ENCODE measurements around the gene TGFBR2. TPM values are rescaled to one million over a fixed set of nuclear protein-coding genes. Genes with fewer than 3 reads are reported as not detected.

TGFBR2 gene
- polyA plus RNA-seq, 1 of the 3 experiments (the other 2 are of a cell fraction) = 48.3 TPM

DNA sequence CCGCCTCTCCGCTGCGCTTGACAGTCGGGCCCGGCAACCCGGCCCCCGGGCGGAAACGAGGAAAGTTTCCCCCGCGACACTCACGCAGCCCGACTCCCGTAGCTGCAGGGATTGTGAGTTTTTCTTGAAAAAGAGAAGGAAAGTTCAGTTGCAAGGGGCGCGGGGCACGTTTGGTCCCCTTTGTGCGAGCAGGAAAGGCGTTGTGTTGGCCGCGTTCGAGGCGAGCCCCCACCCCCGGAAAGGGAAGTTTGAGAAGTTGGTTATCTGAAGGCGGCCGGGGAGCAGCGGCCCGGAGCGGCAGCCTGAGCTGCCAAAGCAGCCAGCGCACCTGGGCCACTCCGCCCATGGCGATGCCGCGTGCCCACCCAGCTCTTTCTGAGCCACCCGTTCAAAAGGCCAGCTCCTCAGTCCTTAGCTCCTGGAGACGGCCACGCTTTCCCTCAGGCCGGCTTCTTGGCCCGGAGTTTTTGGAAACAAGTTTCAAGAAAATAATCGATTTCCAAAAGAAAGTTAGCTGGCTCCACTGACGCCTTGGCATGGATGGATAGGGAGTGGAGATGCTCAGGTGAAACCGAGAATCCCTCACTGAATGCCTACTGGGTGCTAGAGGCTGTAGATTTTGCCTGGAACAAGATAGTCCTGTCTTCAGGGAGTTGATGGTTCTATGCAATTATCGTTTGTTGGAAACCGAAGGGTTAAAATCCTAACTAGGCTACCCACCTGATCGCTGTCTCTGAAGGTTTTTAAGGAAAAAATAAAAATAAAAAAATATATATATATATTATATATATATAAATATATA is 832 bp downstream of the TGFBR2 start:
- H3K9me3 ChIP-seq = no peaks in the 10 kb centered on the region
- peak overlapping the region; percentile 76 for H2AFZ ChIP-seq (ENCODE audit: low read depth)
- peak overlapping the region; percentile 88 to 94 for H3K4me3 ChIP-seq (ENCODE audit: low read depth in 2 of 2, low read length in 1 of 2)
- H3K36me3 ChIP-seq (replicated peaks in 1 of 2; ENCODE audit: control insufficient read depth in 1 of 2, insufficient read depth in 2 of 2, low read length in 1 of 2) = peaks cover 0 to 6% of the 10 kb centered on the region in 2 experiments
- TF ChIP-seq, protein P1, sequence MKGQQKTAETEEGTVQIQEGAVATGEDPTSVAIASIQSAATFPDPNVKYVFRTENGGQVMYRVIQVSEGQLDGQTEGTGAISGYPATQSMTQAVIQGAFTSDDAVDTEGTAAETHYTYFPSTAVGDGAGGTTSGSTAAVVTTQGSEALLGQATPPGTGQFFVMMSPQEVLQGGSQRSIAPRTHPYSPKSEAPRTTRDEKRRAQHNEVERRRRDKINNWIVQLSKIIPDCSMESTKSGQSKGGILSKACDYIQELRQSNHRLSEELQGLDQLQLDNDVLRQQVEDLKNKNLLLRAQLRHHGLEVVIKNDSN (IDR thresholded peaks at IDR 0.05; ENCODE audit: borderline replicate concordance, low read depth) = no peak
- TF ChIP-seq GABPA (IDR thresholded peaks at IDR 0.05; ENCODE audit: low read depth) = peak; percentile 56
- TF ChIP-seq TEAD4 (IDR thresholded peaks at IDR 0.05; ENCODE audit: borderline replicate concordance, insufficient read depth) = no peak
- 0 out of 2 replicates have a peak, but pooled peaks have one; percentile 11 for TF ChIP-seq ELF1 (IDR thresholded peaks at IDR 0.05)
- peak; percentile 29; the same call in 1 of the 2 replicates for TF ChIP-seq TAF1 (IDR thresholded peaks at IDR 0.05; ENCODE audit: borderline replicate concordance, low read depth, low read length)
- TF ChIP-seq JUND (IDR thresholded peaks at IDR 0.05) = no peak
- TF ChIP-seq, protein P2, sequence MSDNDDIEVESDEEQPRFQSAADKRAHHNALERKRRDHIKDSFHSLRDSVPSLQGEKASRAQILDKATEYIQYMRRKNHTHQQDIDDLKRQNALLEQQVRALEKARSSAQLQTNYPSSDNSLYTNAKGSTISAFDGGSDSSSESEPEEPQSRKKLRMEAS (IDR thresholded peaks at IDR 0.05; ENCODE audit: low read depth) = peak; percentile 39; the same call in 1 of the 2 replicates
- H3K9ac ChIP-seq = peak overlapping the region; percentile 92
- peak overlapping the region; percentile 87 for H3K4me2 ChIP-seq
- POLR2A ChIA-PET = no interaction called here
- H3K27ac ChIP-seq (ENCODE audit: low read depth in 2 of 2, low read length in 1 of 2) = peak overlapping the region; percentile 69 to 83
- peaks cover 22% of the 10 kb centered on the region for H4K20me1 ChIP-seq (ENCODE audit: insufficient read depth)
- CTCF ChIA-PET = interaction anchor here (1.2 to 1.4 kb wide), 4 partner anchors 9 to 182 kb away, joined by 3 to 4 read pairs (median 3); no protein-coding TSS in a partner anchor
- peaks cover 56% of the 10 kb centered on the region for H3K79me2 ChIP-seq (ENCODE audit: insufficient read depth)
- no peaks in the 10 kb centered on the region for H3K9me2 ChIP-seq
- H3K27me3 ChIP-seq (ENCODE audit: insufficient read depth) = no peaks in the 10 kb centered on the region
- H3K4me1 ChIP-seq (ENCODE audit: control insufficient read depth in 1 of 2, insufficient read depth in 2 of 2, low read depth in 1 of 2, low read length in 1 of 2) = peaks cover 4 to 35% of the 10 kb centered on the region in 2 experiments; a peak in 3 of 4 replicates
- peaks cover 28% of the 10 kb centered on the region for H3F3A ChIP-seq (replicated peaks; ENCODE audit: insufficient read depth)
- WGBS (ENCODE audit: low lambda C conversion rate) = 9% methylated on average over 22 of the region's 45 CpGs
- DNase-seq = no peak

DNA sequence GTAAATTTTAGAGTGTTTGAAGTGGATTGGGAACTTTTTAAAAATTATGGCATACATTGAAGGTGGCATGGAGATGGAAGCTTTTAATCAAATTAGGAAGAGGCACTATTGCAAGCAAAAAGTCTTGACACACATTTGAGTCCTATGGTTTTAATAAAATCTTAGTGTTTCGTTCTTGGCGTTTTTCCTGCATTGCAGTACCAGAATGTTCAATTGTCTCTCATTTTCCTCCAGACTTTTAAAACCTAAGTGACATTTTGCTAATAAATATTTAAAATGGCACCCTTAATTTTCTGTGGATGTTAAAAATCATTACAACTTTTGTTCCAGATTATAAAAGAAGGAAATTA is 2.2 kb downstream of the TGFBR2 start:
- POLR2A ChIA-PET = no interaction called here
- 71% methylated on average over 2 of the region's 2 CpGs for WGBS (ENCODE audit: low lambda C conversion rate)
- Histone ChIP-seq H3K79me2 (ENCODE audit: insufficient read depth) (peaks cover 69% of the 10 kb centered on the region), H4K20me1 (ENCODE audit: insufficient read depth) (peaks cover 33% of the 10 kb centered on the region), H2AFZ (ENCODE audit: low read depth) (no peak overlapping the region), H3K4me1 (ENCODE audit: control insufficient read depth in 1 of 2, insufficient read depth in 2 of 2, low read depth in 1 of 2, low read length in 1 of 2) (peaks cover 4 to 48% of the 10 kb centered on the region in 2 experiments), H3F3A (replicated peaks; ENCODE audit: insufficient read depth) (peaks cover 33% of the 10 kb centered on the region), H3K27me3 (ENCODE audit: insufficient read depth) (no peaks in the 10 kb centered on the region), H3K27ac (ENCODE audit: low read depth in 2 of 2, low read length in 1 of 2) (peak overlapping the region in 1 of 2 experiments; percentile 32; a peak in 2 of 4 replicates), H3K9me3 (no peaks in the 10 kb centered on the region), H3K36me3 (replicated peaks in 1 of 2; ENCODE audit: control insufficient read depth in 1 of 2, insufficient read depth in 2 of 2, low read length in 1 of 2) (peaks cover 0 to 12% of the 10 kb centered on the region in 2 experiments), H3K9ac (peak overlapping the region; percentile 7; the same call in 1 of the 2 replicates), H3K9me2 (no peaks in the 10 kb centered on the region), H3K4me3 (ENCODE audit: low read depth in 2 of 2, low read length in 1 of 2) (peak overlapping the region; percentile 31 to 59; a peak in 3 of 4 replicates), H3K4me2 (peak overlapping the region; percentile 71)
- CTCF ChIA-PET = no interaction called here
- TF ChIP-seq GATA2 (CRISPR knock-in tag; IDR thresholded peaks at IDR 0.05) (no peak), RCOR1 (IDR thresholded peaks at IDR 0.05; ENCODE audit: low read length) (no peak), SIN3A (IDR thresholded peaks at IDR 0.05; ENCODE audit: borderline replicate concordance, low read depth, low read length) (no peak), MEF2A (IDR thresholded peaks at IDR 0.05; ENCODE audit: borderline replicate concordance, low read depth) (no peak), RAD21 (IDR thresholded peaks at IDR 0.05; ENCODE audit: low read length) (no peak), MXI1 (IDR thresholded peaks at IDR 0.05; ENCODE audit: low read depth, low read length) (no peak)
- TF ChIP-seq, protein P1 (IDR thresholded peaks at IDR 0.05; ENCODE audit: borderline replicate concordance, low read depth) = no peak
- DNase-seq = no peak
